Skeletal muscle cell (primary cell): ENCODE data around the gene PRKCA.
A peak's percentile ranks its signal among the peaks of the same experiment; 100 is the strongest.
"Not testable (repeated sequence)": the region's sequence is repeated elsewhere in the genome, so short reads cannot be mapped to it uniquely, and the experiment has no call there.

ENCODE experiments used
- DNase-seq: peaks from one replicate; pipeline ENCODE4 v3.0.0-alpha.2; 2010; ENCODE audit warnings: low read depth
- H3K4me3 ChIP-seq: 2 replicates; pipeline ENCODE4 v1.5.1; 2011; ENCODE audit warnings: low read depth, mild to moderate bottlenecking, control low read depth, low read length, moderate library complexity

PRKCA gene

DNA sequence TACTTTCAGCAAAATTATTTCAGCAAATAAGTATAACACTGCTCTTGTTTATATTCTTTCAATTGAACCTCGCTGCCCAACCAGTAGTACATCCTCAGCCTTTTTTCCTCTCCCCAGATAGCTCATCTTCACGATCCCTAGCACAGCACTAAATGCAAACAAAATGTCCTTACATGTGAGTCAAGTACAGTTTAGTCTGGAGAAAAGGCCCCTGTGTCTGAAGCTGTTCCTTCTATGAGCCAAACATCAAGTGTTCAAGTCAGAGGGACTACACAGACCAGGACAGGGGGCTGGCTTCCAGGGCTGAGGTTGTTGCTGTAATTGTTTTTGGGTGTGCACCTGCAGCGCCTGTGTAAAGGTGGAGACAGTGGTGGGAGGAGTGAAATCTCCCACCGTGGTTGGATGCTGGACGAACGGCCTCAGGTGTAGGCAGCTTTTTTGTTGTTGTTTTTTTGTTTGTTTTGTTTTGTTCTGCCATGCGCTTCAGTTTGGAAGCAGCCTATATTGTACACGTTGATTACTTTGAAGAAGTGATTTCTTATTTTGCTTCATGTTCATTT lies 147.1 kb downstream of the PRKCA start:
- H3K4me3 ChIP-seq: no peak overlapping the region
- no peak for DNase-seq

DNA sequence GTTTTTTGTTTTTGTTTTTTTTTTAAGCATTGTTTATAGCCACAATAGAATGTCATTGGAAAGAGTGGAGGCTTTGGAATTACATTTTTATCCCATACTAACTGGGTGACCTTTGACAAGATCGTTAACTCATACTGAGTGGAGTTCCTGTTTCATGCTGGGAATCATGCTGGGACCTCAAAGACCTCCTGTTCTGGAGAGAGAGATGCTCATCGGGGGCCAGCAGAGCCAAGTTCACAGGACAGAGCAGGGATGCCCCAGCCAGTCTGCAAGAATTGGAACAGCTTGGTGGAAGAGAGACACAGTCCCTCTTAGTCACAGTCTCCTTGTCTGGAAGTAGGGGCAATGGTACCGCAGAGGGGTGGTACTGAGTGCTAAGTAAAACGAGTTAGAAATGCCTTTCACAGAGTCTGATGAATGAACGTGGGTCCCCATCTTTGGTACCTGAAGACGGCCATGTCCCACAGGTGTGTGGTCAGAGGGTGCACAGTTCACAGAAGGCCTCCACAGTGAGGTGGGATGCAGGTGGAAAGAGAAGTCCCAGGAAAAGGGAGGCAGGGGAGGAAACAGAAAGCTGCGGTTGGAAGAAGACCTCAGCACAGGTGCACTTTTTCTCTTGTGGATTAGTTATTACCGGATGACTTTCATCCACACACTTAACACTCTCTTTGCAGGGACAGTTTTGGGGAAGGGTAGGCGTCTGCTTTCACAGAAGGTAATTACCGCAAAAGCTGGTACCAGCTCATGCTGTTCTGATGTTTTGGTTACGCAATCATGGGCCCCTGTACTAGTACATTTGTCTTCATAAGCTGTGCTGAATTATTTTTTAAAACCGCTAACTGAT lies 147.8 kb downstream of the PRKCA start:
- no peak overlapping the region for H3K4me3 ChIP-seq
- DNase-seq: no peak

DNA sequence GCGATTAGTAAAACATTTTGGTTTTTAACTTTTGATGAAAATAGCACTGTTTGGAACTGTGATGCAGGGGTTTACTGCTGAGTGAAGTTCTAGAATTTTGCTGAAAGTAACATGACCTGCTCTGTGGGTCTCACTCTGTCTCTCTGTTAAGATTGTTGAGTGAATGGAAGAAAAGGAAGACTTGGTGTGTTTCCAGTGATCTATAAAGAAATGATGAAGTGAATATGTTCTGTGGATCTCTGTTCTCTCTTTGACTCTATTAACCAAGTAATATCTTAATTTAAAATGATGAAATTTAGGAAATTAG lies 148.4 kb downstream of the PRKCA start:
- no peak for DNase-seq
- H3K4me3 ChIP-seq: no peak overlapping the region

DNA sequence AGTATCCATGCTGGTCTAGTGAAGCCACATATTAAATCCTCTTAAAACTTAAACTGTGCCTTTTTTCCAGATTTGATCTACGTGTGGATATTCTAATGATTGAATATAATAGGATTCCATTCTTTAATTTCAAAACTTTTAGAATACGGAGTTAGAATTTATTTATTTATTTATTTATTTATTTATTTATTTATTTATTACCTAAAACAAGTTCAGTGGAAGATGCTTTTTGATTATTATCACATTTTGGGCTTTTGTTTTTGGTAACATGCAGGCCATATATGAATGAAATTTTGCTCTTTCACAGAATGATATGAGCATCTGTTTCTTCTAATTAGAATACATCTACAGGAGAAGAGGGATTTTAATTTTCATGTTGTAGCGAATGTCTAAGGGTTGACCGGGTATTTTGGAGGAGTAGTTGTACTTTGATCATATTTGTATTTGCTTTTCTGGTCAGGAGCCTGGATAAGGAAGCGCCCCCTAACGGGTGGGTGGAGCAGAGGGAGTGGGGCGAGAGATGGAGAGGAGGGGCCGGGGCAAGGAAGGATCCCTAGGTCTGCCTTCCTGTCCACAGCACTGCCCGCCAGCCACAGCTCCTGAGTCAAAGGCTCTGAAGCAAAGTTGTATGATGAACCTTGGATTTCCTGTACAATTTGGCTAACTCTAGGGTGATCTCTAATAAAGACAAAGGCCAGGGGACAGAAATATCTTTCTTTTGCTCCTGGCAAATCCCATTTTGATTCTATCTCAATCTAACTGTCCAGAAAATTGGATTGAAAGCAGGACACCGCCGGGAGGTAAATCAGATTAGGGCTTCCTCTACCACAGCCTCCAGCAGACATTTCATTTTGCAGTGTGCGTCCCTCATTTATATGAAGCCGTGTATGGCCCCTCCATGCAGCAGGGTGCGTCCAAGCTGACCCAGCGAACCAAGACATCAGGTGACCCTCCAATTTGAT lies 149.1 kb downstream of the PRKCA start:
- H3K4me3 ChIP-seq: no peak overlapping the region
- no peak for DNase-seq

DNA sequence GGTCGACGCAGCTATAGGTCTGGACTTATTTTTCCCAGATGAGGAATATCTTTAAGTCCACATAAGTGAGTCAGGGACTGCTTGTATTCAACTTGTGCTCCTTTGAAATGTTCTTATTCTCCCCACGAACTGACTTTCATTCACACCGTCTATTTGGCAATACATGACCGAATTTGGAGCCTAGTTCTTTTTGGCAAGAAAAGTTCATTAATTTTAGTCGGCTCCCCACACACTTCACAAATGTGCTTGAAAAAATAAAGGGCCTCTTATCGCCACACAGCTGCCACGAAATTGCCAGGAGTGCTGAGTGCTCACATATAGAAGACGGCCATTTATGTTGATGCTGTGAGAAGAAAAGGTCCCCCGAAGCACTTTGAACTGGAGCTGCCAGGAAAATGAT lies 152.6 kb downstream of the PRKCA start:
- no peak for DNase-seq
- H3K4me3 ChIP-seq: no peak overlapping the region

DNA sequence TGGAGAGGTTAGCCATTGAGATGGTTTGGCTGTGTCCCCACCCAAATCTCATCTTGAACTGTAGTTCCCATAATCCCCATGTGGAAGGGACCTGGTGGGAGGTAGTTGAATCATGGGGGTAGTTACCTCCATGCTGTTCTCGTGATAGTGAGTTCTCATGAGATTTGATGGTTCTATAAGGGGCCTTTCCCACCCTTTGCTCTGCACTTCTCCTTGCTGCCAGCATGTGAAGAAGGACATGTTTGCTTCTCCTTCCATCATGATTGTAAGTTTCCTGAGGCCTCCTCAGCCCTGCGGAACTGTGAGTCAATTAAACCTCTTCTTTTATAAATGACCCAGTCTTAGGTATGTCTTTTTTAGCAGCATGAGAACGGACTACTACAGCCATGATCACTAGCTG lies 155.1 kb downstream of the PRKCA start:
- not testable (repeated sequence) for DNase-seq, H3K4me3 ChIP-seq

DNA sequence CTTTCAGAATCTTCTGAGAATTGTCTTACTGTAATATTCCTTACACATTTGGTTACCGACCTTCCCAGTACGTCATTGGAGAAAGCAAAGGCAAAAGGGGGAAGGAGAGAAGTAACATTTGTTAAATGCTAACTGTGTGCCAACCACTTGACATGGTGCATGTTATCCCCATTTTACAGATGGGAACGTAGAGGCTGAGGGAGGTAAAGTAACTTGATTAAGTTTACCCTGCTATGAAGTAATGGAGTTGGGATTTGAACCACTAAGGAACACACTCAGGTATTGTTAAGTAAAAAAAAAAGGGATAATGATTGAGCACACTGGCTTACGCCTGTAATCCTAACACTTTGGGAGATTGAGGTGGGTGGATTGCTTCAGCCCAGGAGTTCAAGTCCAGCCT lies 156.4 kb downstream of the PRKCA start:
- no peak for DNase-seq
- no peak overlapping the region for H3K4me3 ChIP-seq

DNA sequence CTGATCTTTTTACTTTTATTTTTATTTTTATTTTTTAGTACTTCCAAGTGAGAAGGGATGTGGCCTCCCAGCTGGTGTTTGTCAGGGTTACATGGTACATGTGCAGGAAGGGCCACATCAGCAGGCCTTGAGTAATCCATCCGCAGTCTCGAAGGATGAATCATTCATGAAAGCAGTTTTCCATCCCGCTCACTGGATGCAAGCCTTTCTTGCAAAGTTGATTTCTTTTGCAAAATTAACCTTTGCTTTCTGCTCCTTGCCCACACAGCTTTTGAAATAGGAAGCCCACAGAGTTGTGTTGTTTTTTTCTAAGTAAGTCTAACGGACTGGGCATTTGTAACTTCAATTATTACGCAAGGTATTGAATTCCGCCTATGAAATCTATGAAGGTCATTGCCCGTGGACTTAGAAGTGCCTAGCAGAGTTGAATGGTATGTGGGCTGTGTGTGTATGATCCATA lies 157.4 kb downstream of the PRKCA start:
- peak; percentile 98 for DNase-seq

DNA sequence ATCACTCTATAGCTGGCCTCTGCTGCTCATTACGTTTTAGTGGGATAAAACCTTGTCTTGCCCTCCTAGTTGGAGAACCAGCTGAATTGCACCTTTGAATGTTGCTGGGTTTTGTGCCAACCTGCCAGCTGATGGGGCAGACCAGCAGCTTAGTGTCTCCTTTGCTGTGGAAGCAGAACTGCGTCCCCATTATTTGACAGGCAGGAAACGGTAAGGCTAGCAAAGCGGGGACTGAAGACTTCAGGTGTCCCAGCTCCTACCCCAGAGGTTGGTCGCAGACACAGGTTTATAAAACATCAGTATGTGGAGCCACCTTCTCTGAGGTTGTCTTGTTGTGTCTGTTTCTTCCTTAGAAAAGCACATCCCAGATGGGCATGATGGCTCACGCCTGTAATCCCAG lies 158.1 kb downstream of the PRKCA start:
- no peak for DNase-seq
- no peak overlapping the region for H3K4me3 ChIP-seq

More for the DNA sequence above, 157.4 kb downstream of the PRKCA start:
- no peak overlapping the region for H3K4me3 ChIP-seq

DNA sequence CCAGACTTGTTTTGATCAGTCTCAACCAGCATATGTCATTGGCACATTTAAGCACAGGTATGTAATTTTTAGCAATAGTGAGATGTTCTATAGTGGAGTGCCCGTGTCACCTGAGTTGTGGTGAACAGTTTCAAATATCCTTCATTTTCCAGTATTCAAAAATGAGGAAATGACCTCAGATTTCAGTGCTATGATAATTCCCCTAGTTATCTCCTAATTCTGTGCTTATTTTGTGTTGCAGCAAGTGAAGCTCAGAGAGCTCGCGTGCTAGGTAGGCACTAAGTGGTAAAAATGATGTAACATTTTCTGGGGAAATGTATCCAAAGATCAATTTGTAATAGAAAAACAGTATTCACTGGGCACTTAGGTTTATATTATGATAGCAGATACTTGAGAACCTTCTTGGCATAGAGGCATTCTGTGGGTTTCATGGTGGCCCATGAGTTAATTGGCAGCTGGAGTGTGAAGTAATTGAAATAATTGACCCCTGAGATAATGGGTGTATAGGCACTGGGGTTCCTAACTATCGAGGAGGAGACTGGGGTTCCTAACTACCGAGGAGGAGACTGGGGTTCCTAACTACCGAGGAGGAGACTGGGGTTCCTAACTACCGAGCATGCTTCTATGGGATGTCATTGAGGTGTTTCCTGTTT lies 159.1 kb downstream of the PRKCA start:
- no peak for DNase-seq
- H3K4me3 ChIP-seq: no peak overlapping the region

DNA sequence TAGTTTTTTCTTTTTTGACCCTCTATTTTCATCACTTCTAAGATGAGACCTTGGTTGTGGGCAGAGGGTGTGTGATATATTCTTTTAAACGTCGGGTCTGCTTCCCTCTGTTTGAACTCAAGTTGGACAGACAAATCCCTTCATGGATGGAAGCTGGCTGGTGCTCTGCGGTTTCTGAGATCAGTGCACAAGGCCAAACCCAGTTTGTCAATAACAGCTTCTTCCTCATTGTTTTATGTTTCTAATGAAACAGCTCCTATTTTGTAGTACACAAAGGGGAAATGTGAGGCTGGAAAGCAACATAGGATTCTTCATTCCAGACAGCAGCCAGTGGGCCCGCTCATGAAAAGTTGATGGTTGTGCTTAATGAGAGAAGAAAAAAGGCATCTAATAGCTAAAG lies 159.6 kb downstream of the PRKCA start:
- no peak for DNase-seq
- no peak overlapping the region for H3K4me3 ChIP-seq

DNA sequence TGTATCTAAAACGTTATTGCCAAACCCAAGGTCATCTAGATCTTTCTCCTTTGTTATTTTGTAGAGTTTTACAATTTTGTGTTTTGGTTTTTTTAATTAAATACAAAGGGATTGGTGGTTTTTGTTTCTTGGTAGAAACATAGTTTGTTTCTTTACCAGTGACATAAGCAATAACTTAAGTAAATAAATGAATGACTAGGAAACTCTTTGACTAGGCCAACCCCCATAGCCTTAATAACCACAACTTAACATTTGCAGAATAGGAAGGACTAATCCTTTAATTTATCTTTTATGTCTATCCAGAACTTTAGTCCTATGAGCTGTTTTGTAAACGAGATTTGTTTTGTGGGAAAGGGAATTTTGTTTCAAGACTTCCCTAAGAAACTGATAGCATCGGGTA lies 162.5 kb downstream of the PRKCA start:
- DNase-seq: no peak
- H3K4me3 ChIP-seq: no peak overlapping the region

DNA sequence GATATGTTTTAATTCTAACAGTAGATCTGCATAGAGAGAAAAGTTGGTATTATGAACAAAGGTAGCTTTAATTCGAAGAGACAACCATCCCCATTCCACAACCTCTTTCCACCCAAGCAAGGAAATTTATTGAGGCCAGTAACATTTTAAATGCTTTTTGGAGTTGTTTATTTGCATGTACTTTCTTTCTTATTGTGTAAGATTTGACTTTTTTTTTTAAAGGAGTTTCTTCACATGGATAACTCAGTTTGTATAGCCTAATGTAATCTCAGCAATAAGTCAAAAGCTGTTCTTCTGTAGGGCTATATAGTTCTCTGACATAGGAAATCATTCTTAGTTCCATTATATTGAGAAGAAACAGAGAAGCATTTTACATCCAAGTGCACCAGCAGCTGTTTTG lies 163.3 kb downstream of the PRKCA start:
- DNase-seq: no peak
- no peak overlapping the region for H3K4me3 ChIP-seq

DNA sequence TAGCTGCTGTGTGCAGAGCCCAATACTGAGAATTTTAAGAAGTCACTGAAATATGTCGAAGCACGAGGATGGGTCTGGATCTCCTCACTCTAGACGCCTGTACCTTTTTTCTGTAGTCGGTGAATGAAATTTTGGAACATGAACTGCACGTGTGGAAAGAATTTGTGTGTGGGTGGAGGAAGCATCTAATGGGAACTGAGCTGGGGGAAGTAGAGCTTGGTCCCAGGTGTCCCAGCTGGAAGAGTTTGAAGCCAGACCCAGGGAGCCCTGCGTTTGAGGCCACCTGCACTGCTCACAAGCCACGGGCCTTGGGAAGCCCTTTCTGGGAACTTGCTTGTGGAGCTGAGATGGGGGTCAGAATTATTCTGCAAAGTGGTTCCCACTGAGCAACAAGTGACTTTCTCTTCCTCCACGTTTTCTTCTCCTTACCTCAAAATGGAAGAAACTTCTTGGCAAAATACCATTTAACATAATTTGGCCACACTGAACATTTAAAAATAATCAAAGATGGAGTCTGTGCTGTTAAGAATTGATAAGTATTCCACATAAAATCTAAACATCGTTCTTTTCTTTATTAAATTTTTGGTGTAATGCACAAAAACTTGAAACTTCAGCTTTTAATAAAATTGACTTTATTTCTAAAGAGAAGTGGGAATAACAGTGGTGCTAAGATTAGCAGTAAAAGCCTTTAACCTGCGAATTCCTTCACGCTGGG lies 163.8 kb downstream of the PRKCA start:
- DNase-seq: no peak
- H3K4me3 ChIP-seq: no peak overlapping the region

DNA sequence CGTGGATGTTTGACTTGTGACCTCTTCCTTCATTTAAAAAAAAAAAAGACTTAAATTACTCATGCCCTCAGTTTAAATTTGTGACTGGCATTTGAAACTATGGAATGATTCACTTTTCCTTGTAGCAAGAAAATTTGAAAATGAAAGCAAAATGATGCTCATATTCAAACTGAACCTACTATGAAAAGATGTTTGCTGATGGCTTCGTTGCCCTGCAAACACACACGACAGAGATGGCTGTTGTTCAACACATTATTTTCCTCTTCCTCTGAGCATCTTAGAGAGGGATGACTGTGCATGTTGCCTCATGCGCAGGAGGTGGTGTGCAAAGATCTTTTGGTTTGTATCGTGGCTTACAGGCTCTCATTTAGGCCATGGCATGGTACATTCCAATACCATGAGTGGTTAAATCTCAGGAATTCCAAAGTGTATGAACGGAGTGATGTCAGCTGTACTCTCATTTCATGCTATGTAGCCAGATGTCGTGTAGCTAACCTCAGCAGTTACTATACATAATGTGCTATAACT lies 164.5 kb downstream of the PRKCA start:
- H3K4me3 ChIP-seq: no peak overlapping the region

DNA sequence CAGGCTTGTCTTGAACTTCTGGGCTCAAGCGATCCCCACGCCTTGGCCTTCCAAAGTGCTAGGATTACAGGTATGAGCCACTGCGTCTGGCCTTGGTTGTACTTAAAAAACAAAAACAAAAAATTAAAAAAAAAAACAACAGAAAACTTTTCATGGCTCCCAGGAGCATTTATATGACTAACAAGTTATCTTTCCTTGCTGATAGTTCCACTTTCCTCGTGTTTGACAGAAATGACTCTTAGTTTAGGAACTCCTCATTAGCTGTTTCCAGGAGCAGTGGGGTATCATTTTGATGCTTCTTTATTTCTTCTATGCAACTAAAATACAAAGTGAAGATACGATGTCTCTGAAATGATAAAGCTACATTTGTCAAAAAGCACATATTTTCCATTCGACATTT lies 165.4 kb downstream of the PRKCA start:
- no peak for DNase-seq
- H3K4me3 ChIP-seq: no peak overlapping the region

More for the DNA sequence above, 164.5 kb downstream of the PRKCA start:
- DNase-seq: peak; percentile 98

DNA sequence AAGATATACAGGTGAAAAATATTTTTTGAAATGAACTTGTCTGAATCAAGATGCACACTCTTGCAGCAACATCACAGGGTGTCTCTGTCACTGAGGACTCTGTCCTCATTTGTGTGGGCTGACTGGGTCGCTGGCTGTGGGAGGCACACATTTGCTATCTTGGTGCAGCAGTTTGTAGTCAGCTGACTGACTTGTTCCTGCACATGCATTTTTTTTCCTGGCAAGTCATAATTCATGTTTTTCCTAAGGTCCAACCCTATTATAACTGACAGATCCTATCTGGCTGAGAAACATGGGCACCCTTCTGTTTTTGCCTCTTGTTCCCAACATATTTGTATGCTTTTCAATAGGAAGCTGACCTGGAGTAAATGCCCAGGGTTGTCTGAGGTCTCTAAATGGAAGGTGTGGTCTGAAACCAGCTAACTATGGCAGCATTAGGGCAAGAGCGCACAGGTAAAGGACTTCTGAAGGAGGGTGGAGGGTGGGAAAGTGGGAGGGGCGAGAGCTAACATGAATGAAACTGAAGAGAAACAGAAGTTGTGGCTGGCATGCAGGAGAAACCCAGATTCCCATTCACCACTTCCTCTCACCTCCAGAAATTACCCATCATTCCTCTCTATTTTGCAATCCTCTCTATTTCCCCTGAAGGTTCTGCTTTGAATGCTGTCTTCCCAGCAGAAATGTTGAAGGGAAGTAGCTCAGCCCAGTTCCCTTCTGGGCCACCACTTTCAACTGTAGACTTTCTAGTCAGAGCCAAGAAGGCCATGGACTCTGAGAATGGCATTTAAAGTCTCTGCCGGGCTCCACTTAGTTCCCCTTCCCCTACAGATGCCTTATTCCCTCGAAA lies 166.1 kb downstream of the PRKCA start:
- H3K4me3 ChIP-seq: no peak overlapping the region
- DNase-seq: no peak

DNA sequence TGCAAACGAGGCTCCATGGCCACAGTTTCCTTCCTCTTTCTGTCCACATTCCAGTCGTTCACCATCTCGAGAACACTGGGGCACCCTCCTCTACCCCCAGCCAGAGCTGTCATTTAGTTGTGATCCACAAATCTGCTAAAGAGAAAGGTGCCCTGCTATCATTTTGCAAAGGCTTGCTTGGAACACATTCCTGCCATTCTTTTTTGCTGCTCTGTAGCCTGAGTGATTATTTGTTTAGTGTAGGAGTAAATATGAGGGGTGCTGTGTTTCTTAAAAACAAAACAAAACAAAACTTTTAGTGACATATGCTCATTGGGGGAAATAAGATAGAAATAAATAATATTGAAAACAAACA lies 166.7 kb downstream of the PRKCA start:
- no peak overlapping the region for H3K4me3 ChIP-seq
- no peak for DNase-seq
